HCT116 (cell line): ENCODE results near the gene EHBP1. TPM values are rescaled to one million over a fixed set of nuclear protein-coding genes. Genes with fewer than 3 reads are reported as not detected.

Experiments used
- ATAC-seq: fragments of 200-7000 bp; cut with Tn5 transposase; 2 replicates; pipeline ENCODE4 v1.9.1; 2020; ENCODE audit warnings: mild to moderate bottlenecking, moderate library complexity
- BruUV-seq: library from RNA; stranded (reverse); fragments of 400-500 nt; replicated peaks from 2 replicates; lab custom pipeline; 2021; lab: Mats Ljungman, UMichigan
- CTCF ChIA-PET: fragments of 300-600 bp; sonication (Branson Sonifier 250); formaldehyde crosslinking; loops from one replicate; lab custom pipeline; 2021; ENCODE audit warnings: antibody characterized with exemption; lab: Charles Lee
- POLR2A ChIA-PET: fragments of 300-600, 350-600 bp; sonication (Branson Sonifier 250); formaldehyde crosslinking; loops from one replicate; lab custom pipeline; 2021; ENCODE audit warnings: antibody characterized with exemption; lab: Charles Lee
- RAD21 ChIA-PET, 2 experiments: fragments of 300-600 bp; sonication (Branson Sonifier 250); formaldehyde crosslinking; loops; one replicate each; lab custom pipeline; 2023; ENCODE audit warnings: low total read pairs in 2 of 2; ENCODE audit not compliant: uncharacterized antibody in 2 of 2, unreplicated experiment in 2 of 2, low non-redundant PET in 1 of 2; lab: Charles Lee
- DNase-seq: peaks from one replicate; pipeline ENCODE4 v3.0.0-alpha.2; 2010; ENCODE audit warnings: low read depth, low spot score
- H2AFZ ChIP-seq: fragments of 200-600 bp; shearing (Covaris generic), sonication (generic); 2 replicates; pipeline ENCODE4 v1.6.1; 2017; ENCODE audit warnings: low read depth, mixed run types, mixed read lengths, antibody characterized with exemption, low read length; ENCODE audit not compliant: poor library complexity, severe bottlenecking
- H3K27ac ChIP-seq: 2 replicates; pipeline ENCODE4 v1.5.1; 2012; ENCODE audit warnings: low read depth, low read length
- H3K27me3 ChIP-seq: fragments of 200-600 bp; sonication (generic); 2 replicates; pipeline ENCODE4 v1.6.1; 2016; ENCODE audit warnings: mixed run types, low read length, mixed read lengths; ENCODE audit not compliant: insufficient read depth
- H3K36me3 ChIP-seq, 2 experiments: fragments of 200-500 bp in 1 of 2; fragments of 200-600 bp in 1 of 2; sonication (Bioruptor generic) in 1 of 2; sonication (generic) in 1 of 2; 2 replicates each; pipeline versions ENCODE4 v1.5.1 to v1.6.1; 2014 to 2016; ENCODE audit warnings: low read length in 2 of 2, inconsistent platforms in 1 of 2, mixed read lengths in 1 of 2, mixed run types in 1 of 2; ENCODE audit not compliant: insufficient read depth in 2 of 2, control insufficient read depth in 1 of 2
- H3K4me1 ChIP-seq, 2 experiments: fragments of 200-600 bp in 1 of 2; sonication (generic) in 1 of 2; 2 replicates each; pipeline versions ENCODE4 v1.5.1 to v1.6.1; 2012 to 2017; ENCODE audit warnings: low read length in 2 of 2, inconsistent platforms in 1 of 2, mild to moderate bottlenecking in 1 of 2, mixed read lengths in 1 of 2, mixed run types in 1 of 2, moderate library complexity in 1 of 2; ENCODE audit not compliant: insufficient read depth in 2 of 2, control insufficient read depth in 1 of 2
- H3K4me2 ChIP-seq: fragments of 200-600 bp; sonication (generic); 2 replicates; pipeline ENCODE4 v1.6.1; 2017; ENCODE audit warnings: mixed run types, low read length, mixed read lengths
- H3K4me3 ChIP-seq, 2 experiments: fragments of 200-600 bp in 1 of 2; sonication (generic) in 1 of 2; replicated peaks in 1 of 2; 2 replicates each; pipeline ENCODE4 v1.5.1; 2011 to 2016; ENCODE audit warnings: low read length in 2 of 2, control low read depth in 1 of 2, low read depth in 1 of 2, mild to moderate bottlenecking in 1 of 2, mixed read lengths in 1 of 2, mixed run types in 1 of 2
- H3K79me2 ChIP-seq: fragments of 200-600 bp; sonication (generic); 2 replicates; pipeline ENCODE4 v1.6.1; 2017; ENCODE audit warnings: mild to moderate bottlenecking, mixed run types, low read length, moderate library complexity, mixed read lengths; ENCODE audit not compliant: insufficient read depth
- H3K9ac ChIP-seq: fragments of 200-600 bp; sonication (generic); 2 replicates; pipeline ENCODE4 v1.6.1; 2016; ENCODE audit warnings: low read length, mixed read lengths
- H3K9me2 ChIP-seq: fragments of 200-600 bp; sonication (generic), shearing (Covaris generic); 2 replicates; pipeline ENCODE4 v1.6.1; 2017; ENCODE audit warnings: mixed run types, mild to moderate bottlenecking, moderate library complexity; ENCODE audit not compliant: insufficient read depth
- H3K9me3 ChIP-seq, 2 experiments: fragments of 200-500 bp in 1 of 2; fragments of 200-600 bp in 1 of 2; sonication (Bioruptor generic) in 1 of 2; sonication (generic) in 1 of 2; 2 replicates each; pipeline ENCODE4 v1.6.1; 2014 to 2017; ENCODE audit warnings: low read length in 2 of 2, mixed read lengths in 2 of 2, inconsistent platforms in 1 of 2, low read depth in 1 of 2, mild to moderate bottlenecking in 1 of 2, mixed run types in 1 of 2, moderate library complexity in 1 of 2; ENCODE audit not compliant: control insufficient read depth in 1 of 2, insufficient read depth in 1 of 2
- H4K20me1 ChIP-seq: fragments of 200-600 bp; sonication (generic), shearing (Covaris generic); 2 replicates; pipeline ENCODE4 v1.6.1; 2017; ENCODE audit warnings: mixed run types, mild to moderate bottlenecking, moderate library complexity; ENCODE audit not compliant: insufficient read depth
- ATF3 ChIP-seq: IDR thresholded peaks from 2 replicates; pipeline ENCODE4 v1.6.1; 2012
- CBX3 ChIP-seq: IDR thresholded peaks from 2 replicates; pipeline ENCODE4 v1.6.1; 2012; ENCODE audit warnings: low read depth
- CEBPB ChIP-seq: IDR thresholded peaks from 2 replicates; pipeline ENCODE4 v1.6.1; 2012; ENCODE audit warnings: low read depth
- CTCF ChIP-seq, 3 experiments: fragments of 200-600 bp in 1 of 3; sonication (generic) in 1 of 3; IDR thresholded peaks in 2 of 3; conservative IDR thresholded peaks in 1 of 3; 2 replicates each; pipeline ENCODE4 v1.5.1; 2012 to 2017; ENCODE audit warnings: low read depth in 2 of 3, low read length in 2 of 3, antibody characterized with exemption in 1 of 3, borderline replicate concordance in 1 of 3, control low read depth in 1 of 3, mild to moderate bottlenecking in 1 of 3, mixed read lengths in 1 of 3, mixed run types in 1 of 3, moderate library complexity in 1 of 3; ENCODE audit not compliant: insufficient read depth in 1 of 3
- EZH2 ChIP-seq: fragments of 200-600 bp; sonication (generic); IDR thresholded peaks from 2 replicates; pipeline ENCODE4 v1.6.1; 2017; ENCODE audit warnings: antibody characterized with exemption, mixed run types
- EZH2phosphoT487 ChIP-seq: fragments of 200-600 bp; IDR thresholded peaks from 2 replicates; pipeline ENCODE4 v1.6.1; 2018; ENCODE audit warnings: antibody characterized with exemption, borderline replicate concordance
- FOSL1 ChIP-seq: IDR thresholded peaks from 2 replicates; pipeline ENCODE4 v1.6.1; 2012; ENCODE audit warnings: low read depth
- JUND ChIP-seq: IDR thresholded peaks from 2 replicates; pipeline ENCODE4 v1.6.1; 2012
- MAX ChIP-seq: IDR thresholded peaks from 2 replicates; pipeline ENCODE4 v1.6.1; 2012
- POLR2A ChIP-seq: IDR thresholded peaks from 2 replicates; pipeline ENCODE4 v1.7.0; 2011; ENCODE audit warnings: borderline replicate concordance; ENCODE audit not compliant: insufficient read depth, insufficient read length; ENCODE audit errors: extremely low read depth
- POLR2AphosphoS5 ChIP-seq: IDR thresholded peaks from 2 replicates; pipeline ENCODE4 v1.6.1; 2011; ENCODE audit warnings: mild to moderate bottlenecking, low read depth, low read length, moderate library complexity
- REST ChIP-seq: IDR thresholded peaks from 2 replicates; pipeline ENCODE4 v1.6.1; 2012; ENCODE audit warnings: low read depth
- SIN3A ChIP-seq: IDR thresholded peaks from 2 replicates; pipeline ENCODE4 v1.6.1; 2012; ENCODE audit warnings: low read depth
- SP1 ChIP-seq: IDR thresholded peaks from 2 replicates; pipeline ENCODE4 v1.6.1; 2012; ENCODE audit warnings: low read depth
- SRF ChIP-seq: IDR thresholded peaks from 2 replicates; pipeline ENCODE4 v1.6.1; 2012; ENCODE audit warnings: low read depth
- ZBTB33 ChIP-seq: IDR thresholded peaks from 2 replicates; pipeline ENCODE4 v1.6.1; 2011; ENCODE audit warnings: mild to moderate bottlenecking, low read length, moderate library complexity; ENCODE audit not compliant: insufficient replicate concordance; ENCODE audit errors: extremely low read depth
- ZFX ChIP-seq: fragments of 450-650 bp; IDR thresholded peaks from 2 replicates; pipeline ENCODE4 v1.6.1; 2017
- ZNF274 ChIP-seq: fragments of 200-500 bp; sonication (Bioruptor generic); IDR thresholded peaks from 2 replicates; pipeline ENCODE4 v1.6.1; 2014; ENCODE audit warnings: mild to moderate bottlenecking, low read depth, low read length, inconsistent platforms
- intact Hi-C: fragments of 100-400 bp; cut with micrococcal nuclease; formaldehyde crosslinking; loops from 2 replicates; pipeline ENCODE4 v1.10.0; 2022
- total RNA-seq: library from RNA; stranded (reverse); gene quantifications from one replicate; pipeline ENCODE4 v1.2.1, GENCODE V29; 2021; ENCODE audit not compliant: unreplicated experiment

Gene EHBP1
- total RNA-seq, 1 experiment from 2014 or later = 89.9 TPM

- Histone ChIP-seq H3K9me2 (no peaks in the 10 kb centered on the region), H3K4me2 (no peak overlapping the region), H3K9me3 (no peaks in the 10 kb centered on the region), H4K20me1 (no peaks in the 10 kb centered on the region), H3K79me2 (no peaks in the 10 kb centered on the region), H3K36me3 (no peaks in the 10 kb centered on the region), H3K4me3 (no peak overlapping the region), H3K27me3 (no peaks in the 10 kb centered on the region), H3K4me1 (no peaks in the 10 kb centered on the region; a peak in 1 of 4 replicates), H3K9ac (no peak overlapping the region), H2AFZ (no peak overlapping the region), H3K27ac (no peak overlapping the region)
- ATAC-seq = no peak
- intact Hi-C loops = no loop called here
- BruUV-seq = no TSS peak
- ChIA-PET CTCF (interaction anchor here (1.7 kb wide), 1 partner anchor 242 kb away, joined by 3 read pairs; no protein-coding TSS in a partner anchor), RAD21 (no interaction called here), POLR2A (no interaction called here)
- DNase-seq = no peak
- TF ChIP-seq CBX3 (no peak), CTCF (IDR thresholded peaks at IDR 0.05 in 2 of 3, conservative IDR thresholded peaks at IDR 0.05 in 1 of 3; ENCODE audit: borderline replicate concordance in 1 of 3, insufficient read depth in 1 of 3, low read depth in 2 of 3, low read length in 2 of 3) (no peak), EZH2phosphoT487 (no peak), POLR2A (no peak), SP1 (no peak), JUND (no peak), SIN3A (no peak), FOSL1 (no peak), POLR2AphosphoS5 (no peak), SRF (no peak), ZBTB33 (no peak), ZNF274 (no peak), ATF3 (no peak), ZFX (no peak), CEBPB (no peak), REST (no peak), EZH2 (no peak), MAX (no peak)
- TF ChIP-seq, all 23 proteins: peak for 0
Measured at GRCh38 chr2:62698653-62699052, 6.9 kb upstream of the EHBP1 start.
